NCI-H446 treated with DMSO at 0.1 percent for 48 hours (cell line): Measurements from ENCODE around the gene LMX1A.

Experiments used
- DNase-seq: peaks from one replicate; lab custom pipeline; 2025; lab: John Stamatoyannopoulos, UW

The LMX1A gene

DNA sequence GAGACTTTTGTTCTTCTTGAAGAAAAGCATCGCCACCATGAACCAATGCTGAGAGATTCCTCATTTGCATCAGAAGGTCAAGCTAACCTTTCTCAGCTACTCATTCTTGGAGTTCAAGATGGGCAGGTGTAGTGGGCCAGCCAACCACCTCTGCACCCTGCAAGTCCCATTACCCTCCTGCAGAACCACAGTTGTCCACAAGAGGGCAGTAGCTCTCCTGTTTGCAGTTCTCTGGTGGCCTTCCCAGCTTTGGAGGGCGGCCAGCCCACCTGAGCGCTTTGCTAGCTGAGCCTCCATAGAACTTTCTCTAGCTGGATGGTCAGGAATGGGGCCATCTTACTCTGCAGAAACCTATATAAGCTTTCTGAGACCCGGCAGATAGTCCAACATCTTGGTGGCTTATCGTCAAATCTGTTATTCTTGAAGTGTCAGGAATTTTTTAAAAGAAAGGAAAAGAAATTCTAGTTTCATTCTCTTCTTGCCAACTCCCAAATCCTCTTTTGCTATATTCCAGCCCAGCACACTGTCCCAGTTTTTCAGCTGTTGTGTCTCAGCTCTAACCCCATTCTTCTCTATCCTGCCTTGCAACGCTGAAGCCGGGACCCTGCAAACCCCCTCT, 11.0 kb upstream of the LMX1A start:
- DNase-seq: peak; percentile 6

DNA sequence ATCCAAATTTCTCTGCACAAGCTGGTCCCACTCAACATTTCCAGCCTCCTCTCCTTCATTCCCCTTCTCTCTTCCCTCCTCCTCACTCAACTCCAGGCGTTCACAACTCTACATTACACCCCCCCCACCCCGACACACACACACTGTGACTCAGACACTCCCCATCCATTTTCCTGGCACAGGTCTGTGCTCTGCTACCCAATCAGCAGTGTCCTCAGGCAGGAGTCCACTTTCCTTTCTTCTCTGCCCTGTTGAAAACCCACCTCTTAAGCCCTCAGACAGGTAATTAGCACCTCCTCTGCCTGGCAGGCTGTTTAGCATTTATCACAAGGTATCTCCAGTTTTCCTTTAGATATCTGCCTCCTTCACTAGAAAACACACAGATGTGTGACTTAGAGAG, 8.8 kb upstream of the LMX1A start:
- no peak for DNase-seq

GRCh38 chr1:165364568-165365133, 8.1 kb upstream of the LMX1A start:
- DNase-seq: no peak

DNA sequence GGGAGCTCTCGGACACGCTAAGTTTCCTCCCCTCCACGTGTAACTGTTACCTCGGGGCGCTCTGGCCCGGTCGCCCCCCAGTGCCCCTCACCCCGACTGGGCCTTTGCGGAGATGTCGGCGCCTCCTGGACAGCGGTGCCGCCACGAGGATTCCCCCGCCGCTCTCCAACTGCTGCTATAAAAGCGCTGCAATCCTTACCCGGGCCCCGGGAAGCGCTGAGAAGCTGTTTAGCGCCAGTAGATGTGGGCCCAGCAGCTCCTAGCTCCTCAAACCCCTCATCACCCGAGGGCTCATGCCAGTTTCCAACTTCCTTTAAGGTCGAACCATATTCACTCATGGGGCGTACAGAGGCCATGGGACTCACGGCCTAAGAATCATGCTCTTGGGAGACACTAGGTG, 361 bp upstream of the LMX1A start:
- DNase-seq: no peak

GRCh38 chr1:165355139-165355976, 1.2 kb downstream of the LMX1A start:
- no peak for DNase-seq

GRCh38 chr1:165354739-165355138, 1.8 kb downstream of the LMX1A start:
- DNase-seq: no peak

DNA sequence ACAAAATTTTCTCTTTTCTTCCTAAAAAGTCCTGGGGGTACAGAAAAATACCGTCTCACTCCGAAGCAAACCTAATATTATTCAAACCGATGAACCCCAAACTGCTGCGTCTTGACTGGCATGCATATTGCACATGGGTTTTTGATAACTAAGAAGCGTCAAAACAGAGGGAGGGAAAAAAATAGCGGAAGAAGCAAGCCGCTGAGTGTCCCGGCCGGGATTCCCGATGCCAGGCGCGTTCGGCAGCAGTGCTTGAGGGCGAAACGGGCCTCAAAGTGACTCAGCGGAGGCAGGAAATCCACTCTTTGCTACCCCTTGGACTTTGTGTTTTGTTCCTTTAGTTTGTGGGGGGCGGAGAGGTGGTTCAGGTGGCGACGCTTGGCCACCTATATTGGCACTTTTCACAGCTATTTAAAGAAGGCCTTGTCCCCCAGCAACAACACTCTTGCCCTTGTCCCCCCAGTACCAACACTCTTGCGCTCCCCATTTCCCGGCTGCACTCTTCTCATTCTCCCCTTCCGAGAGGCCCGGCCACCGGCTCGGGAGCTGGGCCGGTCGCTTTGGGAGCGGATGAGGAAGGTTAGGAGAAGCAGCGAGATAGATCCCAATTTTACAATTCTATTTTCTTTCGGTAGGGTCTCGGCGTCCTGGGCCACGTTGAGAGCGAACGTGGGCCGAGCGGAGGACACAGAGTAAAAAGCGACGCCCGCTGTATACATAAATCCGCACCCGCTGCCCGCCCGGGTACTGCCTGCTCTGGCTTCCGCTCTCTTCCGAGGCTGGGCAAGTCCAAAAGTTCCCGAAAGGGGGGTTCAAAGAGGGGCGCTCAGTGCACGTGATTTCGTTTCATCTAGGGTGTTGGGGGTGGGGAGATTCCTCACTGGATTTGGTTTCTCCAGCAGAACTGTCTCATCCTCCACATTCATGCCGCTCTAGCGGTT, 2.5 kb downstream of the LMX1A start:
- no peak for DNase-seq

DNA sequence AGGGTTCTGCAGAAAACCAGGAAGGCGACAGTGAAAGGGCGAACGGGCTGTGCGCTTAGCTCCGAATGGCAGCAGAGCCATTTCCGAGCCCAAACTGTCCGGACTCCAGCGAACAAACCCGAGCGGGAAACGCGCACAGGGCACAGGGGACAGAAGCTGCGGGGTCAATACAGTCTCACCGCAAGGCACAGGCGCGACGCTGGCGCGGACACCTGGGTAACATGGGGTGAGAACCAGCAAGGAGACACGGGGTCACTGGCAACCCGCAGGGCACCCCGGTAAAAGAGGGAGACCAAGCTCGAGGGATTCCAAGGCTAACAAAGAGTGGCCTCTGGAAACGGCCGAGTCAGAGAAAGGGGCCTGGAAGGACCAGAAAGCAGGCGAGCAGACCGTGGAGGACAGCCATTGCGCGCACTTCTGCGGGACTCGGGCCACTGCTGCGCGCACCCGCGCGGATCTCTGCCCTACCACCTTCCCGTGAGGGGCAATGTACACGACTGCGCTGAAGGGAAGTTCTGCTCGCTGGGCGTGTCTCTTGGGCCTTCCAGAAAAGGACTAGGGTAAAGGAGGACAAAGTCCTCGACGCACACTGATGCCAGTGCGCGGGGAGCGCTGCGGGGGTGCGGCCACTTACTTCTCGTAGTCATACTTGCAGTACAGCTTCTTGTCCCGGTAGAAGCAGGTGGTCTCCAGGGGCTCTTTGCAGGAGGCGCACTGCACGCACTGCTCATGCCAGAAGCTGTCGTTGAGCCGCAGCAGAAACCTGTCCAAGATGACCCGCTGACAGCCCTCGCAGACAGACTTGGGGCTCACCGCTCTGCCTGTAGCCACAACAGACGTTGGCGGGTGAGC, 3.8 kb downstream of the LMX1A start:
- no peak for DNase-seq

- no peak for DNase-seq
These were observed 4.6 kb downstream of the LMX1A start for GRCh38 chr1:165351863-165352441.

DNA sequence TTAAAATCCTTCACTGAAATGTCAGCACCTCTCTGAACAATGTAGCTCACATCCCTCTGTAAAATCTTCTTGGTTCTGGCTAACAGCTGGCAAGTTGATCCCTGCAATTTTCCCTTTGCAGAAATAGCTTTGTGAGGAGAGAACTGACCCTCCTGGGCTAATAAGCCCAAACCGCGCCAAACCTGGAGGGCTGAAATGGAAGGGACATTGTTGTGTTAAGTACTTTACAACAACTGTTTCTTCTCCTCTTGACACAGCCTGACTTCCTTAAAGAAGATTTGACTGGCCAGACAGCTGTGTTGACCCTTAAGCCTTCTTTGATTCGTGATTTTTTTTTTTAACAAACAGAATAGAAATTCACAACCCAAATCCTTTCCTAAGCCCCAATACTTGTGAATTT, 5.7 kb downstream of the LMX1A start:
- DNase-seq: no peak

GRCh38 chr1:165345502-165345901, 11.0 kb downstream of the LMX1A start:
- no peak for DNase-seq

- no peak for DNase-seq
These were observed 11.8 kb downstream of the LMX1A start for GRCh38 chr1:165344736-165345135.

DNA sequence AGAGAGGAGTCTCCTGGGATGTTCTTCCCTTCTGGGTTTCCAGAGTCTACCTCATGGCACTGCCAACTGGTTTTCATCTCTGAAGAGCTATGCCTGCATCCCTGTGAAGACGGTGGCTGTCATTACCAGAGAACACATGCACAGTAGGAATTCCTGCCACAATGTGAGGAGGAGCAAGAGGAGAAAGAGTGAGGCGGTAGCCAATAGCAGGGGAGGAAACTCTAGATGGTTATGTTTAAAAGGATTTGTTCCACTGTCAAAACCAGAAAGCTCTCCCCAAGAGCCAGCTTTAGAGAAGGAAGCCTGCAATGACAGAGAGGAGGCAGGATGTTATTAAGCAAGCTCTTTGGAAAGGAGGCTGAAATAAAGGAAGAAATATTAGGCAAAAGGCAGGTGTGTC, 12.3 kb downstream of the LMX1A start:
- DNase-seq: no peak

GRCh38 chr1:165342587-165342986, 13.9 kb downstream of the LMX1A start:
- no peak for DNase-seq

DNA sequence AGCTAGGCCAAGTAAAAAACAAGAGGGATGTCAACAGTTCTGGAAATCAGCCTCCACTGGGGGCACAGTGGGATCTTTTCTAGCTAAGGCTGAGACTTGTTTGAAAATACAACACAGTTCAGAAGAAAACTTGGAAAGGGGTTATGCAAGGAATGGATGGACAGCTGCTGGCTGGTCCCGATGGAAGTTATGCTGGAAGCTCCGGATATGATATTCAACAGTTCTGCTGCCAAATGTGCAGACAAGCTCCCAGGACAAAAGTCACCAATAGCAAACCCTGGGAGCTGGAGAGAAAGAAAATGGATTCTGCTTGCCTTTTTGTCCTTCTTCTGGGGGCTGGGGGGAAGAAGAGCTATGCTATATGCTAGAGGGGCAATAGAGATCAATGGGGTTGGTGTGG, 14.3 kb downstream of the LMX1A start:
- DNase-seq: no peak

DNA sequence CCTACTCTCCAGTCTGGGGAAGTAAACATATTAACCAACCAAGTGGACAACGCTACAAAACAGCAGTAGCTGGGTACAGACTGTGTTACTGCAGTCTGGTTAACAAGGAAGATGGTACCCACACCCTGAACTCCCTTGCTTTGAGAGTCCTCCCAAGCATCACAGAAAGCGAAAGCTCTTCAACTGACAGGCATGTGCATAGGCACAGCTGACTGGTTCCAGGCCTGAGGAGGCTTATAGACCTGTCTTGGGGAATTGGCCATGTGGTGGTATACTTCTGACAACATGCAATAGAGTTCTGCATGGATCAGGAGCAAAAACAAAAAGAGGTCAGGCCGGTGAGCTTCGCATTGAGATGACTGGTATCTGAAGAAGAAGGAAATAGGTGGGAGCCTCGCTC, 17.4 kb downstream of the LMX1A start:
- no peak for DNase-seq

GRCh38 chr1:165330483-165330882, 26.0 kb downstream of the LMX1A start:
- DNase-seq: no peak

DNA sequence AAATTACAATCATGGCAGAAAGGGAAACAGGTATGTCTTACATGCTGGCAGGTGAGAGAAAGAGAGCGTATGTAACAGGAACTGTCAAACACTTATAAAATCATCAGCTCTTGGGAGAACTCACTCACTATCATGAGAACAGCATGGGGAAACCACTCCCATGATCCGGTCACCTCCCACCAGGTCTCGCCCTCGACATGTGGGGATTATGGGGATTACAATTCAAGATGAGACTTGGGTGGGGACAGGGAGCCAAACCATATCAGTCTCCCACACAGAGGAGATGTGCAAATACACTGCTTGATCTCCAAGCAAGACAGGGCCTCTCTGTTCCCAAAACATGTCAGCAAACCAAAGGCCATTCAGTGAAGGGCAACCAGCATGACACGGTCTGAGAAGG, 27.4 kb downstream of the LMX1A start:
- no peak for DNase-seq

- DNase-seq: no peak
These were observed 28.4 kb downstream of the LMX1A start for GRCh38 chr1:165328136-165328535.

DNA sequence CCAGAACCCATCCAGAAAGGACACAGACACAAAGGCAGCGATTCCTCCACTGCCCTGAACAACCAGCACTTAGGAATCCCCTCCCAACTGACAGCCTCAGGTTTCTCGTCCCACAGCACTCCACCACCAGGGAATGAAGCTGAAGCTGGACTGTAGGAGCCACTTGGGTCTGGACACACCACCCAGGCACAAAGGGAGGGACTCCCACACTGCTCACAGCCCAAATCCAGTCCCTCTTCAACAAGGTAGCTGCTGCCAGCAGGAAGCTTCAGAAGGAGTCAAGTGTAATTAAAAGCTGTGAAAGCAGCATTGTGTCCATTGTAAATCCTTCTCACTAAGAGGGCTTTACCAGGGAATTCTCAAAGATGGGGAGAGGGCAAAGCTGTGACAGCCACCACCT, 29.0 kb downstream of the LMX1A start:
- DNase-seq: no peak
